Measurements from ENCODE around the gene SKAP1.
"Not testable (repeated sequence)": the region's sequence is repeated elsewhere in the genome, so short reads cannot be mapped to it uniquely, and the experiment has no call there.

The SKAP1 gene

DNA sequence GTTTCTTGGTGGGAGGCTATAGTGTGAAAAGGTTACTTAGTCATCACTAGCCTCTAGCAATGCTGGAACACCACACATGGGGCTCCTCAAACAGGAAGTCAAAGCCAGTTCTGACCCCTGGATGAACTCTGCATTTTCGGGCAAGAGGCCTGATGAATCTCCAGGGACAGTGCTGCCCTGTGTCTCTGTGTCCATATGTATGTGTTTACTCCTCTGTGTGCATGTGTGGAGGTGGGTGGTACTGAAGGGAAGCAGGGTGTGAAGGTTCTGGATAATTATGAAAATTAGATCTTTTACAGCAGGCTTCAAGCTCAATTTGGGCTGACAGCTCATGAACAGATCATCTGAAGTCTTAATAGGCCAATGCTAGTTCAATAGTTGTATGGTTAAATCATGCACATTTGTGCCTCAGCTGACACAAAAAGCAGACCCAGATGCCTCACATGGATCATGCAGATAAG is 188.9 kb downstream of the SKAP1 start:
- DNase-seq: no peak

DNA sequence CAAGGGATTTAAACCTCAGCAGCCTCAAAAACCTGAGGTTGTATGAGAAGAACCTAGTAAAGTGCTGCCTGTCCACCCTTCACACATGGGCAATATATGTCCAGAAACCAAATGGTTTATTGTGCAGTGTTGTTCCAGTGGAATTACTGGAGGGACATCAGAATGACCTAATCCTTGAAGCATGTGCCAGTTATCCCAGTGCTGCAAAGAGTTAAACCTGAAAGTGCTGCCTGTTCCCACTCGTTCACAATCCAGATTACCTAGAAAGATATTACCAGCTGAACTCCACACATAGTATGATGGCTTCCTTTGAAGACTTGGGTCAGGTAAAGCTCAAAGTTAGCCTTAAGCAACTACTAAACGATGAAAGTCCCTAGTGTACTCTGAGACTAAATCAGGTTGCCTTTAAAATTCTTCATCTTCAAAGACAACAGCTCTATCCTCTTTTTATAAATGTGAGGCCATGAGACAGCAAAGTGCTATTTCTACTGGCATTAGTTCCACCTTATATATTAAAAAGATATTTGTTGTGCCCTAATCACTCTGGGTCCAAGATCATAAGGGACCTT is 189.4 kb downstream of the SKAP1 start:
- no peak for DNase-seq

DNA sequence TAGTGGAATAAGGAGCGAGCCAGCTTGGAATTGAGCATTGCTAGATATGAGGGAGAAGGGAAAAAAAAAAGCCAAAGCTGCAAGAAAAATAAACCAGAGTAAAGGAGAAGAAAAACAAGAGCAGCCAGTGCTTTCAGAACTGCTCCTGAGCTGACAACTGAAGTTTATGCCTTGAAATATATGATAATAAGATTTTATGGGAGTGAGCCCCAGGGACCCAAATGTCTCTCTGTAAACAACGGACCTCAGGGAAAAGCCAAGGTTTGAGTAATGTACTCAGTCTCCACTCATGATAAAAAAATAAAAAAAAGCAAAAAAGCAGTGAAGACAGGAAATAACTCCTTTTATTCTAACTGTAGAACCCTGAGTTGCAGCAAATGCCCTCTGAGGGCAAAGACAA is 189.9 kb downstream of the SKAP1 start:
- no peak for DNase-seq

DNA sequence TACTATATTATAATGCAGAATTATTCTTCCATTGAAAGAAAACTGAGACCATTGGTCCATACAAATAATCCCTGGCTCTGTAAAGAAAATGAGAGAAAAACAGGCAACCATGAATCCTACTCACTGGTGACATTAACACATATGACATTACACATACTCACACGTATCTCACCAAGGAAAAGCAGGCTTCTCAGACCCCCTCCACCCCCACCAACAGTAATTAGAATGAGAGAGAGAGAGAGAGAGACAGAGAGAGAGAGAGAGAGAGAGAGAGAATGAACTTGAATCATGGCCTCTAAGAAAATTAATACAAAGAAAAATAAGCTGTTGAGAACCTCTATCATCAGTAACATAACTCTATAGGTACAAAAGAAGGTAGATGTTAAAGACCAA is 190.4 kb downstream of the SKAP1 start:
- no peak for DNase-seq

DNA sequence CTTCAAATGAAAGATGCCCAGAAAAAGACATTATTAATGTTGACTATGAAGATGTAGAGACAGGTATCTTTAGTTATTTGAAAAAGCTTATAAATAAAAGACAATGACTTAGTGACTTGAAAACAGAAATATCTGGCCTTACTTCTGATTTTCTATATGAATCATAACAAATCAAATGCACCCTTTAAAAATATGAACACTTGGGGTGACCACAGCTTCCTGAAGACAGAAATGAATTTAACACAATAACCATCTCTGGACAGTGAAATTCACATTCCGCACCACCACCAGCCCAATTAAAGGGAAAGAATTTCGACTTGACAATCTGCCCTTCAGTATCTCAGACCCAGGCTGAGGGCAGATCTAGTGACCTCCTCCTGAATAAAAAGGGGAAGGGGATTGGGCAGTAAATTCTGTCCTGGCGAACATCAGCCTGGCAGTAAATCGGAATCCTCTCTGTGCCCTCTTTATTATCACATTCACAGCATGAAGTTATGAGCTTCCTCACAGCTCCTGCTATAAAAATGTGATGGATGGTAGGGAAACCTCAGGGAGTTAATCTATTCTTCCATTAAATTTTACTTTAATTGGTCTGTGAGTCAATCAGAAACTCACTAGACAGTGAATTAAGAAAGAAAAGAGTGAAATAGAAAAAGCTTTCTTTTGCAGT is 190.9 kb downstream of the SKAP1 start:
- DNase-seq: no peak

DNA sequence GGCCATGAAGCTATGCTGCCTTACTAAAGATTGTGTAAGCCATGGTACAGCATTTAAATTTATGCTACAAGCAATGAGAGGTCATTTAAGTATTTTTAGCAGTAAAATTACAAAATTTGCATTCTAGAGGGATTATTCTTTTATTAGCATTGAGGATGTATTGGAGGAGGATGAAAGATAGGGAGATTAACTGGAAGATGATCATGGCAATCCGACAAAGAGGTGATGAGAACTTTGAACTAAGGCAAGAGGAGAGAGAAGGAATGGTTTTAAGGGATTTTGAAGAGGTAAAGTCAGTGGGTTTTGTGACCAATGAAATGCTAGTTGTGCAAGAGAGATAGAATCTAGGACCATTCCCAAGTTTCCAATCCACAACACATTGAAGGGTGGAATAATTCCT is 192.6 kb downstream of the SKAP1 start:
- DNase-seq: no peak

DNA sequence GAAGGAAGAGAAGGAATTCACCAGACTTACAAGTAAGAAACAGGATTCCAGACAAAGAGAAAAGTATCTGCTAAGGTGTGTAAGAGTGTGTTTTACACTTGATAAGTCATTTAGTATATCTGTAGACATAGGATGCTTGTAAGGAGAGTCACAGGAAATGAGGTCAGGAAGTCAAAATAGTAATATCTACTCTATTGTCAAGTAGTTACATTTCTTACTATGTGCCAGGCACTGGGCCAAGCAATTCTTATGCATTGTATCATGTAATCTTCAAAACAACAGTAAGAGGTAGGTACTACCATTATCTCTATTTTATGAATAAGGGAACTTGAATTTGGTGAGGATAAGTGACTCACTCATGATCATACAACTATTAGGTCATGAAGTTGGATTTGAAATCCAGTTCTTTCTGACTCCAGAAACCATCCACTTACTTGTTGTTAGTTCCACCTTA is 193.3 kb downstream of the SKAP1 start:
- DNase-seq: no peak

DNA sequence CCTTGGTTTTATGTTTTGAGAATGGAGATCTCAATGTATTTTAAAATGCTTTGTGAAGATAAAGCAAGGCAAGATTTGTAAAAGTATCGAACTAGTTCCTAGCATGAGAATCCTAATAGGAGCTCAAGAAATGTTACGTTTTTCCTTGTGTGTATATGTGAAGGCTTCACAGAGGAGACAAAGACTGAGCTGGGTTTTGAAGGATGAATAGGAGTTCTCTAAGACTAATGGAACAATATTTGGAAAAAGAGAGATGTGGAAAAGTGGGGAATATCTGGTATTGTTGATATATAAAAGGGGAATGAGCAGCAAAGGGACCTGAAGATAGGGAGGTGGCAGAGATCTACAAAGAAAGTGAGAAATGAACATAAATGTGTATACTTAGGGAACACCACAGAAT is 195.1 kb downstream of the SKAP1 start:
- no peak for DNase-seq

DNA sequence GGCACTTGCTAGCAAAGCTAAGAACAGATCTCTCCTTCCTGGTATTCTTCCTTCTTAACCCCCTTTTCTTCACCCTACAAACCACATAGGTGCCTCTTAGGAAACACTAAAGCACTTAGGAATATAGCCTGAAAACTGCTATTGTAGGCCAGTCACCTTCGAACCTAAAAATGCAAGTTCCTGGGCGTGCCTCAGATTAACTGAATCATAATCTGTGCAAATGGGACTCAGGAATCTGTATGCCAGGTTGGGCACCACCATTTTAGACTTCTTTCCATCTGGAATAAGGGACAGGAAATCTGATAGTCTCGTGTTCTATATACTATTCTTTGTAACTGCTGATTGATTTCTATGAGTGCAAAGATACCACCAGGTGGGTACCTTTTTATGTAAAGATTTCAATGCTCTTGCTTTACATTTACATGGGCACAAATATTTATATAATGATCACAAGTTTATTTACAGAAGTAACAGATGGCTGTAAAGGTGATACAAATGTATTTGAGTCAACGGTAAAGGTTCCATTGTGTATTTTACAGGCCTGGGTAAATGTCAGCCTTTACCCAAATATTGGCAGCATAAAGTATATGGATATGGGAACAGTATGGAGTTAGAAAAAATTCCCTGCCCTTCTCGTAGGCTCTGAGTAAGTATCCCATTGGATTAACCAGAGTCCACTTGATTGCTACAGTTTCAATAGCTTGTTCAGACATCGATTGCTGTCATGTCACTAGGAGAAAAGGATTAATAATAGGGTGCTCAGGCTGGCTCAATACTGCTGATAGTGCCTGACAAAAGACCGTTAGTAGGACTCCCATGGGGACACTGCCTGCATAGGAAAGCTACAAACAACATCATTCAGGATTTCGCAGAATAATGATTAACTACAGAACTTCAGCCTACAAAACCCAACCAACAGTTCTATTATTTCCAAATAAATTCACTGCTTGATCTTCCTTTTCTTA is 197.7 kb downstream of the SKAP1 start:
- no peak for DNase-seq

DNA sequence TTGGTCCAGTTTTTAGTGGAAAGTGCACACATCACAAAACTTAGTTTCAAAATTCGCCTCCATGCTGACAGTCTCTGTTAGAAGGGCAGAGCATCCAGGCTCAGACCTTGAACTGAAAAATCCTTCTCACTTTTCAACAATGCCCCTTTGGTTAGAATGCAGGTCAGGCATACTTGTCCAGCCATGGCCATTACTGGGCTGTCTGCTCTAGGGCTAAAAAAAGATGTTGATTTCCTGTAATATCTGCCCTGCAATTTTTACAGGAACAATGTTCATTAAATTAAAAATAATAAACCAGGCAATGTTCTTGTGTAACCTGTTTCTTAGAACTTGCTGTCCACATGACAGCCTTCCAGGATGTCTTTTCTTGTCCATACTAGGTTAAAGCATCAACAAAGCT is 200.1 kb downstream of the SKAP1 start:
- DNase-seq: no peak

DNA sequence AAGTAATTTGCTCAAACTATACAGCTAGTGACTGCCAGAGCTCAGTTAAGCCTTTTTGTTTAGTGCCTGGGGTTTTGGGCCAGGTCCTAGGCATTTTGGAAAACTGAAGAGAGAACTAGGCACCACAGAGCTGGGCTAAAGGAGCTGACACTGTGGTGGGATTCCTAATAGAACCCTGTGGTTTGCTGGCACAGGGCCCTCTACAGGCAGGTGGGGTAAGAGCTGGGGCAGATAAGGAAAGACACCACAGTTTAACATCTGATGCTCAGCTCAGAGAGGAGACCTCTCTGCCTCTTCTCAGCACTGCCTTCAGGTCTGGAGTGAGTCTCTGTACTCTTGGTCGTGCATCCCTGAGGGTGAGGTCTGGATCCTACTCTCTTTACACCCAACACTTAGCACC is 201.3 kb downstream of the SKAP1 start:
- DNase-seq: no peak

DNA sequence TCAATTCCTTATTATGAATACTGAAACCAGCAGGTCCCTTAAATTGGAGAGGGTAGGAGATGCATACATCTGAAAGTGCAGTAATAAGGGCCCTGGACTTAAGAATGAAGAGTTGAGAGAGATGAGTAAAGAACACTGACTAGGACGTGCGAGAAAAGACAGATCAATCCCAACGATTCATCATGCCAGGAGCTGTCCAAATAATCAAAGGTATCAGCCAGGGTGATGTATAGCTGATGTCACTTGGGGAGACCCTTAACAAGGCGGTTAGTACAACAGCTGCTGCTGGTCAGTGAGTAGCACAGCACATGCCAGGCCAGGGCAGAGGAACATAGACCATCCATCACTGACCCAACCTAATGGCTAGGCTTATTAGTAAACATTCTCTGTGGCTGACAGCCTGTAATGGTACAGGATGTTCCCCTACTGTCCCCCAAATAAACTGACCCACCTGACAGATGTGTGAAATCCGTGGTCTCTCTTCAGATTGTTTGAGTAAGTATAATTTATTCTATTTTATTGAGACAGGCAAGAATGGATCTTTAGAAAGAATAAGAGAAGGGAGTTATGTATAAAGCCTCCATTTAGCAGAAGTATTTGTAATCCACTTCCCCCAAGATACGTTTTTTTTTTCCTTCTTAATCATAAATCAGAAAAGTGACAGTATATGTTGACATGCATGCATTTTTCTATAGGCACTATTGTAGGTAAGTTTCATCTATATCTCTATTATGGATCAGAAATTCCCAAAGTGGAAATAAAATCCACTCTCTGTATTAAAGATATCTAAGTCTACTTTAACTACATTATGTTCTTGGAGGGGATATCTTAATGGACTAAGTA is 204.1 kb downstream of the SKAP1 start:
- no peak for DNase-seq

DNA sequence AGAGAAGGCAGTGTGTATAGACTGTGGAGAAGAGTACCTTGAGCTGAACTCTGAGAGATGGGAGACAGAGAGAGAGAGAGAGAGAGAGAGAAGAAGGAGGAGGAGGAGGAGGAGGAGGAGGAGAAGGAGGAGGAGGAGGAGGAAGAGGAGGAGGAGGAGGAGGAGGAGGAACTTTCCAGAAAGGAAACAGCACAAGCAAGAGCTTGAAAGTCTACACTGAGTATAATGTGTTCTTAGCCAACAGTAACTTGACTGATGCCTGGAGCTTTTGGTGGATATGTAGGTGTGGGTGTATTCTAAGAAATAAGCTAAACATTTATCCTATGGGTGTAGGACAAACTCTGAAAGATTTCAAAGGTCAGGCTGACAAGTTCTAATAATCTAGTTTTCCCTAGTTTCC is 206.1 kb downstream of the SKAP1 start:
- no peak for DNase-seq

DNA sequence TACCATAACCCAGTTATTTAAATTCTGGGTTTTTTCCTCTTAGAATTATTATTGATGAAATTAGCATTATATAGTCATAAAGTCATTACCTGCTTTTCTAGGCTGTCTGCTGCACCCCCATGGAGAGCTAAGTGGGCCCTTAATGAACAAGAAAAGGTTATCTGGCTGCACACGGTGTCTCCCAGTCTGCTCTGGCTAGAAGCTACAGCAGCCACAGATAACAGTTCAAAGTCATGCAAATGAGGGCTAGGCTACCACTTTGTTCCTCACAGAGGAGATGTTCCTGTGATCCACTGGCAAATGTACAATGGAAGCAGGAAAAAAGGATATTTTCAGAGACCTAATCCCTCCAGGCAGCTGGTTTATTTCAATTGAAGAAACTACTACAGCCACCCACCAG is 210.4 kb downstream of the SKAP1 start:
- no peak for DNase-seq

DNA sequence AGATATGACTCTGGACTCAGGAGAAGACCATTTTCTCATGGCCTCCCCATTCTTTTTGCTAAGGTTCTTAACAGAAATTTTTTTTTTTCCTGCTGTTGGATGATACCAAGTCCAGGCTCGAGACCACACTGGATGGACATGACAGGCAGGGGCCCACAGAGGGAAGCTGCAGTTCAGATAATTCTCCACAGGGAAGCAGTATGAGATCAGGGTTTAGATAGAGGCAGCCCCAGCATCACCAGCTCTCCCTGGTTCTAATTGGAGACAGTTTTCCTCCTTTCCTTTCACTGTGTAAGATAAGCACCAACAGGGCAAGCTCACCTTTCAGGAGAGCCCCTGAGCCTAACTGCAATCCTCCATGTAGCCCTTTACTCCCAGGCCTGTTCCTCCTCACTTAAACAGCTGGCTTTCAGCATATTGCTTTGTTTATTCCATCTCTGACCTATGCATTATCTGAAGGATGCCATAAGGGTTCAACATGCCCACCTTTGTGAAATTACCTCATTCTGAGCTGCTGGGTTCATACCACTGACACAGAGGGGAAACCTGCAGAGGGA is 214.4 kb downstream of the SKAP1 start:
- no peak for DNase-seq

DNA sequence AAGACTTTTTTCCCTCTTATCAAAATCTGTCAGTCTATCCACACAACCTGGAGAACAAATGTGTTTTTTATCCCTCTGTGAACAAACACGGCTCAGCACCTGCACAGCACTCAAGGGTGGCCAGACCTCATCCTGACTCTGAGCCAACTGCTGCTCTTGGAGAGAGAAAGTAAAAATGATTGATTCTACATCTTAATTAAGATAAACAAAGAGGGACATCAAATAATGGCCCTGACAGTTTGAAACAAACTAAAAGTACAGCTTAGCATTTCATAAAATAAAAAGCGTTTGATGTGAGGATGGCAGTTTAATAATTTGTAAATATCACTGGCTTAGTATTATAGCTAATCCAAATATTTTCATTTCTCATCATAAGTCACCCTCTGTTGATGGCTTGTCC is 216.2 kb downstream of the SKAP1 start:
- DNase-seq: no peak

DNA sequence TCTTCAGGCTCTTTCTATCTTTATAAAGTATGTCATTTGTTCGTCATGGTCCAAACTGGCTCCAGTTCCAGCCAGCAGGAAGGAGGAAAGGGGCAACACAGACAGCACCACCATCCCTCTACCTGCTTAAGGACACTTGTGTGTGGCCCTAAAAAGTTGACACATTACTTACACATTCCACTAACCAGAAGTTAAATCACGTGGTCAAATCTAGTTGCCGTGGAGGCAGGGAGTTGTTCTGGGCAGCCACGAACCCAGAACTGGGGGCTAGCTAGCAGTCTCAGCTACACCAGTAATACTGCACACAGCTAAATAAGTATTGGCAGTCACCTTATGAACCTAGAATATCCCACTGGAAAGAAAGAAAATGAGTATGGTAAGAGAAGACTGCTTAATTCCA is 218.2 kb downstream of the SKAP1 start:
- no peak for DNase-seq

DNA sequence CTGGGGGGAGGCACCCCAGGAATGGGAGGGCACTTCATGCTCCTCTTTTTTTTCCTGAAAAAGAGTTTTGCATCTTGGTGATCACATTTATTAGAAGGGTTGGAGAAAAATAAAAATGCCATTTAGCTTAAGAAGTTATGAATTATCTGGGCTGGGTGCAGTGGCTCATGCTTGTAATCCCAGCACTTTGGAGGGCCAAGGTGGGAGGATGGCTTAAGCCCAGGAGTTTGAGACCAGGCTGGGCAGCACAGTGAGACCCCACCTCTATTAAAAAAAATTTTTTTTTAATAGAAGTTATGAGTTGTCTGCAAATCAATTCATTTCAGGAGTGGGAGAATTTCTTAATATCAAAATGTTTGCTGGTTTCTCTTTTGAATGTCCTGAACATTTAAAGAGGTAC is 219.0 kb downstream of the SKAP1 start:
- DNase-seq: no peak

DNA sequence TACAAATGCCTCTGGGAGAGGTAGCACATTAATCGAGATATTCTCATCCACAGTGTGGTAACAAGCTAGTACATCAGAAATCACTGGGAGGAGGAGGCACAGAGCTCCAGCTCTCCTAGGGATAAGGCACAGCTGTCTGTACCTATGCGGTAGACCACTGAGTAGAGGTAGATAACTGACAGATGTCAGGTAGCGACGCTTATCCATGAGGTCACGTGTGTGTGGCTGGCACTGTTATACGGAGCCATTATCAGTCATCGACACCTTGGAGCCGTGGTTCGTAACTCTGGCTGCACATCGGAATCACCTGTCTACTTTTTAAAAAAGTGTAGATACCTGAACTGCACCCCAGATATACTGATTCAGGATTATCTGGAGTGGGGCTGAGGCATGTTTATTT is 220.0 kb downstream of the SKAP1 start:
- DNase-seq: no peak

DNA sequence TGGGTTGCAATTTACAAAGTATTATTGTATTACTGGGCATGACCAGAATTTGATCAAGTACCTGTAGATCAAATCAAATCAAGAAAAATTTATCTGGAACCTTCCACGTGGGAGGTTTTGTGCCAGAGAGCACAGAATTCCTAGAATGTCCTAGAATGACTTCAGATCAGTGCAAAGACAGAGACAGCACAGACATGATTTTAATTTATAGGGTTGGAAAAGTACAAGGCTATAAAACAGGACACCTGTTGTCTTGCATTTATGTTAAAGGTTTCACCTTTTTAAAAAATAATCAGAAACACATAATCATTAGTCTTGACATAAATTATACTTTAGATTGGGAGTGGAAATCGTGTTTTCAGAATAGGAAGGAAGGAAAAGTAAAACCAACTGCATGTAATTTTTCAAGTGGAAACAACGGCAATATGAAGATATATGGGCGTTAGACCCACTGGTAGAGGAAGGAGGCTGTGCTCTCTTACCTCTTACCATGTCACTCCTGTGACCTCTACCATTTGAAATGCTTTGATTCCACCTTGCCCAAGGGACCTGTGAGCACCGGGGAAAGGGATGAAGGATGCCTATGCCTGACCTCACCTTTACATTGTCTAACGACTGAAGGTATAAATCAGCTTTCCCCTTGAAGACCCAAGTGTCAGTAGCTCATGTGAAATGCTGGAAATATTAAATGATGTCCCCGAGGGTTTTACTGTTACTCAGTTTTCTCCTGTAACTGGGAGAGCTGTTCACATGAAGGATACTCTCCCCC is 222.1 kb downstream of the SKAP1 start:
- no peak for DNase-seq

DNA sequence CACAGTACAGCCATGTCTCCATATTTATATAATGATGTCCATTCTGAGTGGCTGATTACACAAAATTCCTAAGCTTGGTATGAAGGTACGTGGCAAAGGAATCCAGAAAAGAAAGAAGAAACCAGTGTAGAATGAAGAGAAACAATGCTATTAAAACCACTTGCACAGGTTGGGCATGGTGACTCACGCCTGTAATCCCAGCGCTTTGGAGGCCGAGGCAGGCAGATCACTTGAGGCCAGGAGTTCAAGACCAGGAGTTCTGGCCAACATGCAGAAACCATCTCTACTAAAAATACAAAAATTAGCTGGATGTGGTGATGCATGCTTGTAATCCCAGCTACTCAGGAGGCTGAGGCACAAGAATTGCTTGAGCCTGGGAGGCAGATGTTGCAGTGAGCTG is 223.0 kb downstream of the SKAP1 start:
- not testable (repeated sequence) for DNase-seq

DNA sequence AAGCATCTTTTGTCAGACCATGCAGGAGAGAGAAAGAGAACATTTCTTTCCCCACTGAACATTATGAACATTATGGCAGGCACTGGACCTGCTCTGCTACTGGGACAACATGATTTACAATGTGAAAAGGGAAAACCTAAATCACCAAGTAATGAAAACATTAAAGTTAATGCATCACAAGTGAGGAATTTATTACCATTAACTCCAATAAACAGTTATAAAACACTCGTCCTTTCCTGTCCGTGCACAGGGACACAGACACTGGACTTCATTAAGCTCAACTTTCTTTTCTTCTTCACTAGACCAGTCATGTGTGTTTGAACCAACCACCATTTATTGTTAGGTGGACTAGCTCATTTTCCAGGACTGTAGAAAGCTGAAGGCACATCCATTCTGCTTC is 227.1 kb downstream of the SKAP1 start:
- no peak for DNase-seq
